ENCODE measurements around the gene NOTCH3. TPM values are rescaled to one million over a fixed set of nuclear protein-coding genes. Genes with fewer than 3 reads are reported as not detected.

NOTCH3 gene
- polyA plus RNA-seq, 4 donors, result 77.5 to 122 (median 103) TPM

GRCh38 chr19:15237759-15238638 lies 37.2 kb upstream of the NOTCH3 start:
- no peak for DNase-seq (ENCODE audit: low read depth in 4 of 4, low spot score in 3 of 4)

- DNase-seq (ENCODE audit: low read depth in 4 of 4, low spot score in 3 of 4), result no peak
Measured at GRCh38 chr19:15236886-15237285, 36.1 kb upstream of the NOTCH3 start.

DNA sequence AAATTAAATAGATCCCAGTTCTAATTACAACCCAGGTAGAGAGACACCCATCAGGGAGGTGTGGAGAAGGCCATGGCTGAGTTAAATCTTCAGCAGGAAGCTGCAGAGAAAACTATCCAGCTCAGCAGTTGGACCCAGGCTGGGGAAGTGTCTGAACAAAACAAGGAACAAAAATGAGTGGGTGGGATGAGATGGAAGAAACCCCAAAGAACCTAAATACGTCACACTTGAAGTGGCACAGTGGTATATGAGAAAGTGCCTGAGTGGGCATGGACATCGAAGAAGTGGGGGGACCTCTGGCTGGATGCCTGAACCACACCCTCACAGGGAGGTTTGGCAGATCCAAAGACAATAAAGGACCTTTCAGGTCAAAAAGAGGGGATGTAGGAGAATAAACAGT lies 35.0 kb upstream of the NOTCH3 start:
- no peak for DNase-seq (ENCODE audit: low read depth in 4 of 4, low spot score in 3 of 4)

DNA sequence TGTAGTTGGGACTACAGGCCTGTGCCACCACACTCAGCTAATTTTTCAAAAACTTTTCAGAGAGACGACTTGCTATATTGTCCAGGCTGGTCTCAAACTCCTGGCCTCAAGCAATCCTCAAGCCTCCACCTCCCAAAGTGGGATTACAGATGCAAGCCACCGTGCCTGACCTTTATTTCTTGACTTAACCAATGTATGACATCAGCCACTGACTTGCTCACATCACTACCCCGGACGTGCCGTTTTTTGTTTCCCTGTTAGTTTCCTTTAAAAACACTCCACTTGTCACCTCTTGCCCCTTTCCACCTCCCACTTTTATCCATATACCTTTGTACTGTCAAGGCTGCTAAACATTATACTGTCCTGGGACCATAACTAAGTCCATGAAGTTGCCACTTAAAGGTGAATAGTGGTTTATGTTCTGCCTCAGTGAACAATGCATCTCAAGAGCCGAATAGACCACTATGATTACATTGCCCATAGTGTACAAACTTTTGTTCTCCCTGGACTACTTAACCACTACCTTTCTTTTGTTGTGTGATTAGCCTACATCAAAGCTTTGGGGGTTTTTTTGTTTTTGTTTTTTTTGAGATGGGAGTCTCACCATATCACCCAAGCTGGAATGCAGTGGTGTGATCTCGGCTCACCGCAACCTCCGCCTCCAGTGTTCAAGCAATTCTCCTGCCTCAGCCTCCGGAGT lies 33.8 kb upstream of the NOTCH3 start:
- no peak for DNase-seq (ENCODE audit: low read depth in 4 of 4, low spot score in 3 of 4)

GRCh38 chr19:15231271-15231670 lies 30.5 kb upstream of the NOTCH3 start:
- no peak for DNase-seq (ENCODE audit: low read depth in 4 of 4, low spot score in 3 of 4)

- no peak for DNase-seq (ENCODE audit: low read depth in 4 of 4, low spot score in 3 of 4)
Measured at GRCh38 chr19:15227261-15227660, 26.5 kb upstream of the NOTCH3 start.

DNA sequence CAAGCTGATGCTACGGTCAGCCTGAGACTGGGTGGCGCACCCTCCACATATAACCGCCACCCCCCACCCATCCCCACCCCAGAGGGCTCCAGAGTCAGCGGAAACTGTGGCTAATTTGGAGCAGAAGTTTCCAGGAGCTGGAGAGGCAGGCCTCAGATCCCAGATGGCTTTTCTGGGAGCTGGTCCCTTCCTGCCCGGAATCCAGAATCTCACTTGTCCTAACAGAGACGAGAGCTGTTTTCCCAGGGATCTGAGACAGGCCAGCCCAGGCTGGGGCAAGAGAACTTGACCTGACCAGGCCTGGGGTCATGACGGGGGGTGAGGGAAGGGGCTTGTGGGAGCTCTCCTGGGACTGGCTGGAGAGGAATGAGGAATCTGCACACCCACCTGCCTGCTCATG lies 25.0 kb upstream of the NOTCH3 start:
- no peak for DNase-seq (ENCODE audit: low read depth in 4 of 4, low spot score in 3 of 4)

DNA sequence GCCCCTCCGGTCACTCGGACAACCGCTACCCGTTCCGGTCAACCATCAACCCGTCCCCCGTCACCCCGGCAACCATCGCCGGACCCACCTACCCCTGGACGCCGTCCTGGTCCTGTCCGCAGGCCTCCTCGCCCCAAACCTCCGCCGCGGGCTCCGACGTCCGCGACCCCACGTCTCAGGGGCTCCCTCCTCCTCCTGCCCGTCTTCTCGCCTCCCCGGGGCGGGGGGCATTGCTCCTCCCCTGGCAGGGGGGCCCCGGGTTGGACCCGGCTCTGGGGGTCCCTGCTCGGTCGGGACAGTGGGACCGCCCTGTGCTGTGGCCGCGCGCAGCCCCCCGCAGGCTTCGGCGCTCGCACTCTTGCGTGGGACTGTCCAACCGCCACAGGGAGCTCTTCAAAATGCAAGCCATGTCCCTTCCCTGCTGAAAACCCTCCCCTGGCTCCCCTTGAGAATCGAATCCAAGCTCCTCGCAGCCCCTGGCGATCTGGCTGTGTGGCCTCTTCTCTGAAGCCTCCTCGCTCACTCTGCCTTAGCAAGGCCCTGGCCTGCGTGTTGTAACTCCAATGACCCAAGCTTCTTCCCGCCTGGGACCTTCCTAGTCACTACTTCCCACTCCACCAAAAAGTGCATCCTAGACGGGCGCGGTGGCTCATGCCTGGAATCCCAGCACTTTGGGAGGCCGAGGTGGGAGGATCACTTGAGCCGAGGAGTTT lies 23.0 kb upstream of the NOTCH3 start:
- no peak for DNase-seq (ENCODE audit: low read depth in 4 of 4, low spot score in 3 of 4)

DNA sequence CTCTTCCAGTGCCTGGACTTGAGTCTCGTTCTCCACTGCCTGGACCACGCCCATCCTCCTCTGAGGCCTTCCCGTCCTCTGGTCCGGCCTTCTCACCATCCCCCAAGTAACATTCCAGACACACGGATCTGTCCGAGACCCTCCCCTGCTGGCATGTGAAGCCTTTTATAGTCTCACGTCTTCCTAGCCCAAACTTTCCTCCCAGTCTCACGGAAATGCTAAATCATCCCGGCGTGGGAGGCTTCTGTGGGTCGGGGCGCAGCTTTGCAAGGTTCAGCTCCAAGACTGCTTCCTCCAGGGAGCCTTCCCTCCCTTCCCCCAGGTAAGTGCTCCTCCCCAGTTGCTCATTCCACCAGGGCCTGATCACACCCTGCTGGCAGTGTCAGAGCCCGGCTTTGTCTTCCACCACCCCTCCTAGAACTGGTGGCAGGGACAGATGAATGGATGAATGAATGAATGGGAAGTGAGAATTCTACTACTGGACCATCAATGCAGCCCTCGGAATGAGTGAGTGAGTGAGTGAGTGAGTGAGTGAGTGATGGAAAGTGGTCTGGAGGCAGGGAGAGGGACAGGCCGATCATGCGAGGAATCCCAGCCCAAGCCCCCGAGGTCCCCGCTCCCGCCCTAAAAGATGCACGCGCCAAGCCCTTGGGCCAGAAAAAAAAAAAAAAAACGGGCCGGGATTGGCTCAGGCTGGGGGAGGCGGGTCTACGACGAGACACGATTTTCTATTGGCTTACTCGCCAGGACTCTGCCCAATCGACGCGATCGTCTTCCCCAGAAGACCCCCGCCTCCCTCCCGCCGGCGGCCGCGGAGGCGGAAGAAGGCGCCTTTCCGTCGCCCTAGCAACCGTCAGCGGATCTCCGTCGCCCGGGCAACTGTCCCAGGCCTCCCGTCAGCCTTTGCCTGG lies 22.2 kb upstream of the NOTCH3 start:
- DNase-seq (ENCODE audit: low read depth in 4 of 4, low spot score in 3 of 4), result peak; percentile 91 to 94 (median 92)

- DNase-seq (ENCODE audit: low read depth in 4 of 4, low spot score in 3 of 4), result no peak
Measured at GRCh38 chr19:15220833-15221232, 20.0 kb upstream of the NOTCH3 start.

GRCh38 chr19:15218501-15218900 lies 17.7 kb upstream of the NOTCH3 start:
- DNase-seq (ENCODE audit: low read depth in 4 of 4, low spot score in 3 of 4), result no peak

- no peak for DNase-seq (ENCODE audit: low read depth in 4 of 4, low spot score in 3 of 4)
Measured at GRCh38 chr19:15216363-15216762, 15.6 kb upstream of the NOTCH3 start.

- DNase-seq (ENCODE audit: low read depth in 4 of 4, low spot score in 3 of 4), result no peak
Measured at GRCh38 chr19:15213715-15214381, 13.1 kb upstream of the NOTCH3 start.

GRCh38 chr19:15212711-15213110 lies 11.9 kb upstream of the NOTCH3 start:
- DNase-seq (ENCODE audit: low read depth in 4 of 4, low spot score in 3 of 4), result no peak

DNA sequence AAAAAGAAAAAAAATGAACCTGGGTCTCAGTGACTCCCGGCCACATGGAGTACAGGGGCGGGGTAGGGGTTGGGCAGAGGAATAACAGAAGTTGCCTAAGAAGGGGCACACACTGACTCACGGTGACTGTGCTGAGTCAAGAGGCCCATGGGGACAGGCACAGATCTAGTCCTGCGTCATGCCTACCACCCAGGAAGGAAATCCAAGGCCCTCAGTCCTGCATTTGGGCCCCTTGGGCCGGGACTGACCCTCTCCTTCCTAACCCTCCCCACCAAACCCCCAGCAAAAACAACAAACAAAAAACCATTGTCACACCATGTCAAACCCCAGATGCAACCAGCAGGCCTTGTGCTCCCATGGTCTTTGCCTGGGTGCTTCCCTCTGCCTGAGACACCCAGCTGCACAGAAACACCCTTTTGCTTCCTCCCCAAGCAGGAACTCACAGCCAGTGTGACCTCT lies 9.6 kb upstream of the NOTCH3 start:
- no peak for DNase-seq (ENCODE audit: low read depth in 4 of 4, low spot score in 3 of 4)

DNA sequence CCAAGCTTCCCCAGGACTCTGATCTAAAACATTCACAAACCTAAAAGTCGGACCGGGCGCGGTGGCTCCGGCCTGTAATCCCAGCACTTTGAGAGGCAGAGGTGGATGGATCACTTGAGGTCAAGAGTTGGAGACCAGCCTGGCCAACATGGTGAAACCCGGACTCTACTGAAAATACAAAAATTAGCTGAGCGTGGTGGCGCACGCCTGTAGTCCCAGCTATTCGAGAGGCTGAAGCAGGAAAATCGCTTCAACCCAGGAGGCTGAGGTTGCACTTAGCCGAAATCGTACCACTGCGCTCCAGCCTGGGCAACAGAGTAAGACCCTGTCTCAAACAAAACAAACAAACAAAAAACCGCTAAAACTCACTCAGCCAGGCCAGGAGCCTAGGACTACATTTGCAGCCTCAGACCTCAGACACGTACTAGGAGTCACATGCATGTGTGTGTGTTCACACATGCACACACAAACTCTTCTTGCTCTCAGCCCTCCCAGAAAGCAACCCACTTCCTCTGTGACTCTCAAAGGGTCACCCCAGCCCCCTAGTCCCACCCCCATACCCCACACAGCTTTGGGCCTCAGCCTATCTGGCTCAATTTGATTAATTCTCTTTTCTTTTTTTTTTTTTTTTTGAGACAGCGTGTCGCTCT lies 704 bp upstream of the NOTCH3 start:
- DNase-seq (ENCODE audit: low read depth in 4 of 4, low spot score in 3 of 4), result no peak

DNA sequence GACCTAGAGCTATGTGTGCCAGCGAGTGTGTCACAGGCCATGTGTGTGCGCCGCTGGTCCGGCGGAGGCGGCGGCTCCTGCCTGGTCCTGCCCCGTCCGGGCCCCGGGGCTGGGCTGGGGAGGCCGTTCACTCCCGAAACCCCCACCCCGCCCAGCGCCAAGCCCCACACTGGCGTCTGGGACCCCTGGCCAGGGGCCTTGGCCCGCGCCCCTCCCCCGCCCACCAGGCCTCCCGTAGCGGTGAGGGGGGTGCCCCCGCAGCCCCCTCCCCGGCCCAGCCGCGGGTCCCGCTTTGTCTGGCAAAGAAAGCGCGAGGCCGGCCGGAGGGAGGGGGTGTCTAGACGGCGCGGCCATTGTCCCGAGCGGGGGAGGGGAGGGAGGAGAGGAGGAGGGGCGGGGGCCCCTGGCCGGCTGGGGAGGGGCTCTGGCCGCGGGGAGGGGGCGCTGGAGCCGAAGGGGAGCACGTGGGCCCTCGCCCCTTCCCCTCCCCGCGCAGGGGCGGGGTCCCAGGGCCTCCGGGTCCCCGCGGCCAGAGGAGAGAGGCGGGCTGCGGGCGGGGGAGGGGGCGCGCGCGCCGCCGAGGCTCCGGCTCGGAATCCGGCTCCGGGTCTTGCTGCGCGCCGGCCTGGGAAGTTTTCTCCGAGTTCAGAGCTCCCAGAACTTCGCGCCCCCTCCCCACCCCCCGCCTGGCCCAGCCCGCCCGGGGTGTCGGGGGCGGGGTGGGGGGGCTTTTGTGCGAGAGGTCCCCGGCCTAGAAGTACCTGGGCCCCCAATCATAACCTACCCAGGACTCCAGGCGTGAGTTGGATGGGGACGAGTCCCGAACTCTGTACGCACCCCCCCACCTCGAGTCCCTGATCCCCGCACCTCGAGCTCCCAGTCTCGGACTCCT lies 888 bp downstream of the NOTCH3 start:
- peak in 2 of 4 donors; percentile 68 to 70 for DNase-seq (ENCODE audit: low read depth in 4 of 4, low spot score in 3 of 4)
